Liver (tissue), 9 donors: Measurements from ENCODE around the gene TRIM9. TPM values are rescaled to one million over a fixed set of nuclear protein-coding genes. Genes with fewer than 3 reads are reported as not detected.

Source experiments
- DNase-seq: peaks from one replicate; pipeline ENCODE4 v3.0.0-alpha.2; 2017; ENCODE audit warnings: low spot score
- H3K27ac ChIP-seq, 2 donors: one replicate each; pipeline ENCODE4 v1.7.0; 2013; ENCODE audit warnings: inconsistent platforms in 2 of 2, low read length in 2 of 2, control low read depth in 1 of 2, low read depth in 1 of 2, mild to moderate bottlenecking in 1 of 2
- H3K27me3 ChIP-seq, 4 donors: one replicate each; pipeline versions ENCODE4 v1.6.1 to v1.7.0; 2013; ENCODE audit warnings: low read length in 3 of 4, inconsistent platforms in 1 of 4, mild to moderate bottlenecking in 1 of 4, moderate library complexity in 1 of 4; ENCODE audit not compliant: control insufficient read depth in 4 of 4, insufficient read depth in 4 of 4
- H3K36me3 ChIP-seq, 4 donors: one replicate each; pipeline versions ENCODE4 v1.6.1 to v1.7.0; 2013; ENCODE audit warnings: low read length in 3 of 4, mild to moderate bottlenecking in 3 of 4, low read depth in 1 of 4, moderate library complexity in 1 of 4; ENCODE audit not compliant: control insufficient read depth in 4 of 4, insufficient read depth in 3 of 4
- H3K4me1 ChIP-seq, 4 donors: one replicate each; pipeline versions ENCODE4 v1.6.1 to v1.7.0; 2013; ENCODE audit warnings: low read length in 3 of 4, mild to moderate bottlenecking in 3 of 4, moderate library complexity in 1 of 4; ENCODE audit not compliant: control insufficient read depth in 4 of 4, insufficient read depth in 4 of 4
- H3K4me3 ChIP-seq, 3 donors: one replicate each; pipeline versions ENCODE4 v1.6.1 to v1.7.0; 2013; ENCODE audit warnings: low read length in 3 of 3, control low read depth in 1 of 3, low read depth in 1 of 3, mild to moderate bottlenecking in 1 of 3
- H3K9ac ChIP-seq, 2 donors: one replicate each; pipeline ENCODE4 v1.7.0; 2013; ENCODE audit warnings: low read length in 2 of 2, mild to moderate bottlenecking in 2 of 2, moderate library complexity in 2 of 2, control low read depth in 1 of 2, low read depth in 1 of 2
- H3K9me3 ChIP-seq, 4 donors: one replicate each; pipeline versions ENCODE4 v1.6.1 to v1.7.0; 2013; ENCODE audit warnings: low read length in 3 of 4; ENCODE audit not compliant: control insufficient read depth in 4 of 4
- CTCF ChIP-seq: fragments of 150-350 bp; IDR thresholded peaks from 2 replicates; pipeline ENCODE4 v1.5.1; 2017; ENCODE audit warnings: improper control_type of control experiment, low read depth, low read length; ENCODE audit not compliant: missing input control
- FOXA1 ChIP-seq: IDR thresholded peaks from 2 replicates; pipeline ENCODE4 v1.6.1; 2016; ENCODE audit warnings: antibody characterized with exemption
- FOXA2 ChIP-seq: IDR thresholded peaks from 2 replicates; pipeline ENCODE4 v1.6.1; 2016; ENCODE audit warnings: antibody characterized with exemption
- GABPA ChIP-seq, 2 donors: IDR thresholded peaks in 1 of 2; conservative IDR thresholded peaks in 1 of 2; 2 replicates each; pipeline ENCODE4 v1.6.1; 2016; ENCODE audit warnings: antibody characterized with exemption in 2 of 2, mild to moderate bottlenecking in 1 of 2, moderate library complexity in 1 of 2
- HNF4A ChIP-seq, 2 donors: conservative IDR thresholded peaks; 2 replicates each; pipeline ENCODE4 v1.6.1; 2016; ENCODE audit warnings: antibody characterized with exemption in 2 of 2, mild to moderate bottlenecking in 2 of 2
- HNF4G ChIP-seq: IDR thresholded peaks from 2 replicates; pipeline ENCODE4 v1.6.1; 2016; ENCODE audit warnings: antibody characterized with exemption
- JUND ChIP-seq, 2 donors: IDR thresholded peaks; 2 replicates each; pipeline ENCODE4 v1.6.1; 2016; ENCODE audit warnings: antibody characterized with exemption in 2 of 2
- MAX ChIP-seq: IDR thresholded peaks from 2 replicates; pipeline ENCODE4 v1.6.1; 2016; ENCODE audit warnings: antibody characterized with exemption
- NR2F2 ChIP-seq: IDR thresholded peaks from 2 replicates; pipeline ENCODE4 v1.6.1; 2016; ENCODE audit warnings: antibody characterized with exemption
- RAD21 ChIP-seq, 2 donors: IDR thresholded peaks; 2 replicates each; pipeline ENCODE4 v1.6.1; 2016; ENCODE audit warnings: antibody characterized with exemption in 2 of 2, mild to moderate bottlenecking in 2 of 2
- REST ChIP-seq: IDR thresholded peaks from 2 replicates; pipeline ENCODE4 v1.6.1; 2016; ENCODE audit warnings: antibody characterized with exemption, mild to moderate bottlenecking
- RXRA ChIP-seq, 2 donors: IDR thresholded peaks; 2 replicates each; pipeline ENCODE4 v1.6.1; 2017 to 2018; ENCODE audit warnings: antibody characterized with exemption in 2 of 2, mild to moderate bottlenecking in 1 of 2
- TAF1 ChIP-seq: conservative IDR thresholded peaks from 2 replicates; pipeline ENCODE4 v1.6.1; 2016; ENCODE audit warnings: antibody characterized with exemption, mild to moderate bottlenecking
- WGBS: extraction: QIAGEN DNeasy Blood & Tissue Kit; methylation state at CpG from one replicate; pipeline ENCODE4 v1.1.7; 2013; 5-methylcytosine and 5-hydroxymethylcytosine counted together
- polyA plus RNA-seq, 2 donors: library from polyadenylated mRNA; stranded (reverse) in 1 of 2; unstranded in 1 of 2; fragments of 200-250 nt in 1 of 2; fragments of >200 nt in 1 of 2; fragmentation: Nextera tagmentation in 1 of 2; extraction: Ambion mirVana in 1 of 2; gene quantifications; one replicate each; pipeline versions ENCODE4 v1.2.1 to v1.2.3, GENCODE V29; 2013 to 2015
- total RNA-seq, 2 donors: library from RNA; depleted of rRNA; stranded (reverse); fragments of >200 nt; gene quantifications; one replicate each; pipeline ENCODE4 v1.2.3, GENCODE V29; 2014
- TF ChIP-seq, protein P1 (sequence below): IDR thresholded peaks from 2 replicates; pipeline ENCODE4 v1.6.1; 2016; ENCODE audit warnings: antibody characterized with exemption
- TF ChIP-seq, protein P2 (sequence below): IDR thresholded peaks from 2 replicates; pipeline ENCODE4 v1.6.1; 2016; ENCODE audit warnings: antibody characterized with exemption
- donor health status: healthy.
- donor health status: healthy.
- donor health status: healthy.
- donor health status: healthy.
- donor health status: healthy.

TRIM9 gene
- total and polyA plus RNA-seq, 4 donors, result 0.09 to 1.6 (median 0.18) TPM

DNA sequence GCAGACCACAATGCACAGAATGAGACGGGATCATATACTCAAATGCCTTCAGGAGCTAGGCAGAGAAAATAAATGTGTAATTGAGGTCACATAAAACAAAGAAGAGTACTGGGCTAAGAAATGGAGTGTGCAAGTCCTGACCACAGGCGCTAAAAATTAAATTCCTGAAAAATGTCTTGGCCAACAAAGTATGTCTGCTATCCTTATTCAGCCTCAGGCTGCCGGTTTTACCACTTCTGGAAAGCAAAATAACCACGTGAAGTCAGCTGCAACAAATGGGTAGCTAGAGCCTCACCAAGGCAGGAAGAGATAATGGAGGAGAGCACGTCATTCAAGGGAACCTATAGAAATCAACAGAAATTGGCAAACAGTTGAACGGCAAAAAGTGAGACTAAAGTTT lies 153.8 kb downstream of the TRIM9 start (continued):
- TF ChIP-seq CTCF, result no peak

GRCh38 chr14:50937800-50938199 lies 157.1 kb downstream of the TRIM9 start:
- Histone ChIP-seq H3K27ac (peak overlapping the region; percentile 1 to 43), H3K9me3 (no peaks in the 10 kb centered on the region), H3K27me3 (no peaks in the 10 kb centered on the region), H3K36me3 (peaks cover 2 to 16% (median 4%) of the 10 kb centered on the region in 4 donors), H3K9ac (no peak overlapping the region), H3K4me3 (no peak overlapping the region), H3K4me1 (peaks cover 17 to 77% (median 74%) of the 10 kb centered on the region in 4 donors)
- 63% methylated on average over 4 of the region's 4 CpGs for WGBS
- no peak for DNase-seq
- no peak for TF ChIP-seq RAD21 (IDR thresholded peaks at IDR 0.05)
- no peak for TF ChIP-seq RXRA (IDR thresholded peaks at IDR 0.05)

- TF ChIP-seq NR2F2 (no peak), RAD21 (IDR thresholded peaks at IDR 0.05) (no peak), HNF4A (conservative IDR thresholded peaks at IDR 0.05) (no peak), HNF4G (no peak), RXRA (IDR thresholded peaks at IDR 0.05) (no peak), GABPA (IDR thresholded peaks at IDR 0.05 in 1 of 2, conservative IDR thresholded peaks at IDR 0.05 in 1 of 2) (no peak), REST (no peak), TAF1 (no peak), JUND (IDR thresholded peaks at IDR 0.05) (no peak), FOXA2 (no peak), MAX (no peak), FOXA1 (no peak)
- TF ChIP-seq, protein P1, sequence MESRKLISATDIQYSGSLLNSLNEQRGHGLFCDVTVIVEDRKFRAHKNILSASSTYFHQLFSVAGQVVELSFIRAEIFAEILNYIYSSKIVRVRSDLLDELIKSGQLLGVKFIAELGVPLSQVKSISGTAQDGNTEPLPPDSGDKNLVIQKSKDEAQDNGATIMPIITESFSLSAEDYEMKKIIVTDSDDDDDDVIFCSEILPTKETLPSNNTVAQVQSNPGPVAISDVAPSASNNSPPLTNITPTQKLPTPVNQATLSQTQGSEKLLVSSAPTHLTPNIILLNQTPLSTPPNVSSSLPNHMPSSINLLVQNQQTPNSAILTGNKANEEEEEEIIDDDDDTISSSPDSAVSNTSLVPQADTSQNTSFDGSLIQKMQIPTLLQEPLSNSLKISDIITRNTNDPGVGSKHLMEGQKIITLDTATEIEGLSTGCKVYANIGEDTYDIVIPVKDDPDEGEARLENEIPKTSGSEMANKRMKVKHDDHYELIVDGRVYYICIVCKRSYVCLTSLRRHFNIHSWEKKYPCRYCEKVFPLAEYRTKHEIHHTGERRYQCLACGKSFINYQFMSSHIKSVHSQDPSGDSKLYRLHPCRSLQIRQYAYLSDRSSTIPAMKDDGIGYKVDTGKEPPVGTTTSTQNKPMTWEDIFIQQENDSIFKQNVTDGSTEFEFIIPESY, result no peak
- TF ChIP-seq, protein P2, sequence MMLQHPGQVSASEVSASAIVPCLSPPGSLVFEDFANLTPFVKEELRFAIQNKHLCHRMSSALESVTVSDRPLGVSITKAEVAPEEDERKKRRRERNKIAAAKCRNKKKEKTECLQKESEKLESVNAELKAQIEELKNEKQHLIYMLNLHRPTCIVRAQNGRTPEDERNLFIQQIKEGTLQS, result no peak
- no peak for DNase-seq
- peak overlapping the region; percentile 1 to 48 for H3K27ac ChIP-seq
- H3K9me3 ChIP-seq, result no peaks in the 10 kb centered on the region
- WGBS, result 36% methylated on average over 2 of the region's 2 CpGs
- H3K36me3 ChIP-seq, result peaks cover 4 to 20% (median 5%) of the 10 kb centered on the region in 4 donors
- no peaks in the 10 kb centered on the region for H3K27me3 ChIP-seq
- H3K4me1 ChIP-seq, result peaks cover 14 to 76% (median 74%) of the 10 kb centered on the region in 4 donors
- no peak overlapping the region for H3K4me3 ChIP-seq
- H3K9ac ChIP-seq, result no peak overlapping the region
These were observed 157.6 kb downstream of the TRIM9 start for GRCh38 chr14:50937325-50937724.
